Activated T-helper 1 cell treated with anti-CD3 and anti-CD28 coated beads, Interleukin-12 subunit alpha, Interleukin-12 subunit beta, Interleukin-2, Interleukin-4 antibody, amounts not matched to agents 30 ng/mL and 10 ng/mL and 1 ng/mL, durations not matched to agents 14 hours and 24 hours and 36 hours (primary cell): ENCODE data around the gene SMAD3. TPM values are rescaled to one million over a fixed set of nuclear protein-coding genes. Genes with fewer than 3 reads are reported as not detected.

Experiments
- DNase-seq: peaks from one replicate; pipeline ENCODE4 v3.0.0; 2021; ENCODE audit warnings: low spot score
- H3K27ac Mint-ChIP-seq: one replicate; pipeline ENCODE4 v1.8.0; 2021; ENCODE audit warnings: mild to moderate bottlenecking, mixed read lengths
- H3K27me3 Mint-ChIP-seq: one replicate; pipeline ENCODE4 v1.8.0; 2022; ENCODE audit warnings: mild to moderate bottlenecking, moderate library complexity, mixed read lengths; ENCODE audit not compliant: insufficient read depth
- H3K36me3 Mint-ChIP-seq: one replicate; pipeline ENCODE4 v1.8.0; 2021; ENCODE audit warnings: low read depth, mixed read lengths
- H3K4me1 Mint-ChIP-seq: one replicate; pipeline ENCODE4 v1.8.0; 2021; ENCODE audit warnings: low read depth, mixed read lengths
- H3K4me3 Mint-ChIP-seq: one replicate; pipeline ENCODE4 v1.8.0; 2021; ENCODE audit warnings: mild to moderate bottlenecking, moderate library complexity, mixed read lengths
- H3K9me3 Mint-ChIP-seq: one replicate; pipeline ENCODE4 v1.8.0; 2021; ENCODE audit warnings: mixed read lengths
- intact Hi-C: fragments of 100-400 bp; cut with micrococcal nuclease; formaldehyde crosslinking; loops from one replicate; pipeline ENCODE4 v1.15.1; 2024
- total RNA-seq: library from RNA; stranded (reverse); gene quantifications from 2 replicates; pipeline ENCODE4 v1.2.3, GENCODE V29; 2022

Gene SMAD3
- total RNA-seq, 1 donor from 2014 or later: 80.4 TPM

- Mint-ChIP-seq H3K9me3 (no peaks in the 10 kb centered on the region), H3K36me3 (peaks cover 66% of the 10 kb centered on the region), H3K4me3 (peak overlapping the region; percentile 29), H3K27me3 (no peaks in the 10 kb centered on the region), H3K4me1 (peaks cover 83% of the 10 kb centered on the region), H3K27ac (peak overlapping the region; percentile 83)
- DNase-seq: no peak
- intact Hi-C loops: loop anchor here (2.0 kb wide), 5 partner anchors 24 to 228 kb away; no protein-coding TSS in a partner anchor
Measured at GRCh38 chr15:67174446-67174845, 109.0 kb downstream of the SMAD3 start.

- Mint-ChIP-seq H3K4me3 (peak overlapping the region; percentile 54), H3K4me1 (peaks cover 85% of the 10 kb centered on the region), H3K36me3 (peaks cover 70% of the 10 kb centered on the region), H3K27ac (peak overlapping the region; percentile 83), H3K27me3 (no peaks in the 10 kb centered on the region), H3K9me3 (no peaks in the 10 kb centered on the region)
- intact Hi-C loops: loop anchor here (2.0 kb wide), 5 partner anchors 24 to 228 kb away; no protein-coding TSS in a partner anchor
- no peak for DNase-seq
Measured at GRCh38 chr15:67174864-67175573, 109.6 kb downstream of the SMAD3 start.

- peaks cover 82% of the 10 kb centered on the region for H3K4me1 Mint-ChIP-seq
- peaks cover 66% of the 10 kb centered on the region for H3K36me3 Mint-ChIP-seq
- peak overlapping the region; percentile 83 for H3K27ac Mint-ChIP-seq
- no peaks in the 10 kb centered on the region for H3K9me3 Mint-ChIP-seq
- peak overlapping the region; percentile 31 for H3K4me3 Mint-ChIP-seq
- intact Hi-C loops: loop anchor here (2.0 kb wide), 5 partner anchors 25 to 229 kb away; no protein-coding TSS in a partner anchor
- H3K27me3 Mint-ChIP-seq: no peaks in the 10 kb centered on the region
- no peak for DNase-seq
Measured at GRCh38 chr15:67175643-67176071, 110.3 kb downstream of the SMAD3 start.

- H3K9me3 Mint-ChIP-seq: no peaks in the 10 kb centered on the region
- peaks cover 62% of the 10 kb centered on the region for H3K36me3 Mint-ChIP-seq
- intact Hi-C loops: no loop called here
- H3K4me1 Mint-ChIP-seq: peaks cover 77% of the 10 kb centered on the region
- H3K27ac Mint-ChIP-seq: peak overlapping the region; percentile 83
- no peak for DNase-seq
- no peaks in the 10 kb centered on the region for H3K27me3 Mint-ChIP-seq
- no peak overlapping the region for H3K4me3 Mint-ChIP-seq
Measured at GRCh38 chr15:67176195-67176971, 111.0 kb downstream of the SMAD3 start.

- Mint-ChIP-seq H3K27me3 (no peaks in the 10 kb centered on the region), H3K9me3 (no peaks in the 10 kb centered on the region), H3K4me1 (peaks cover 64% of the 10 kb centered on the region), H3K36me3 (peaks cover 57% of the 10 kb centered on the region), H3K4me3 (no peak overlapping the region), H3K27ac (no peak overlapping the region)
- intact Hi-C loops: no loop called here
- no peak for DNase-seq
Measured at GRCh38 chr15:67177752-67178151, 112.3 kb downstream of the SMAD3 start.

- Mint-ChIP-seq H3K4me3 (no peak overlapping the region), H3K27me3 (no peaks in the 10 kb centered on the region), H3K4me1 (peaks cover 54% of the 10 kb centered on the region), H3K36me3 (peaks cover 55% of the 10 kb centered on the region), H3K9me3 (no peaks in the 10 kb centered on the region), H3K27ac (peak overlapping the region; percentile 75)
- intact Hi-C loops: no loop called here
- no peak for DNase-seq
Measured at GRCh38 chr15:67178569-67179210, 113.3 kb downstream of the SMAD3 start.

- Mint-ChIP-seq H3K27me3 (no peaks in the 10 kb centered on the region), H3K27ac (peak overlapping the region; percentile 80), H3K4me3 (no peak overlapping the region), H3K9me3 (no peaks in the 10 kb centered on the region), H3K4me1 (peaks cover 46% of the 10 kb centered on the region), H3K36me3 (peaks cover 48% of the 10 kb centered on the region)
- intact Hi-C loops: no loop called here
- no peak for DNase-seq
Measured at GRCh38 chr15:67179411-67179995, 114.1 kb downstream of the SMAD3 start.

GRCh38 chr15:67180035-67180434 lies 114.6 kb downstream of the SMAD3 start:
- no peak for DNase-seq
- no peaks in the 10 kb centered on the region for H3K9me3 Mint-ChIP-seq
- peaks cover 46% of the 10 kb centered on the region for H3K36me3 Mint-ChIP-seq
- H3K4me3 Mint-ChIP-seq: no peak overlapping the region
- intact Hi-C loops: no loop called here
- peak overlapping the region; percentile 80 for H3K27ac Mint-ChIP-seq
- H3K4me1 Mint-ChIP-seq: peaks cover 41% of the 10 kb centered on the region
- H3K27me3 Mint-ChIP-seq: no peaks in the 10 kb centered on the region

GRCh38 chr15:67180514-67181191 lies 115.3 kb downstream of the SMAD3 start:
- H3K4me1 Mint-ChIP-seq: peaks cover 35% of the 10 kb centered on the region
- no peaks in the 10 kb centered on the region for H3K9me3 Mint-ChIP-seq
- no peak for DNase-seq
- H3K27me3 Mint-ChIP-seq: no peaks in the 10 kb centered on the region
- peaks cover 47% of the 10 kb centered on the region for H3K36me3 Mint-ChIP-seq
- H3K4me3 Mint-ChIP-seq: no peak overlapping the region
- no peak overlapping the region for H3K27ac Mint-ChIP-seq
- intact Hi-C loops: no loop called here

- DNase-seq: no peak
- no peaks in the 10 kb centered on the region for H3K27me3 Mint-ChIP-seq
- H3K4me1 Mint-ChIP-seq: peaks cover 33% of the 10 kb centered on the region
- H3K36me3 Mint-ChIP-seq: peaks cover 46% of the 10 kb centered on the region
- intact Hi-C loops: no loop called here
- H3K27ac Mint-ChIP-seq: peak overlapping the region; percentile 71
- no peaks in the 10 kb centered on the region for H3K9me3 Mint-ChIP-seq
- no peak overlapping the region for H3K4me3 Mint-ChIP-seq
Measured at GRCh38 chr15:67181221-67181639, 115.8 kb downstream of the SMAD3 start.

- peaks cover 48% of the 10 kb centered on the region for H3K36me3 Mint-ChIP-seq
- no peak for DNase-seq
- H3K9me3 Mint-ChIP-seq: no peaks in the 10 kb centered on the region
- no peak overlapping the region for H3K4me3 Mint-ChIP-seq
- intact Hi-C loops: no loop called here
- H3K4me1 Mint-ChIP-seq: peaks cover 19% of the 10 kb centered on the region
- peak overlapping the region; percentile 44 for H3K27ac Mint-ChIP-seq
- no peaks in the 10 kb centered on the region for H3K27me3 Mint-ChIP-seq
Measured at GRCh38 chr15:67183443-67184169, 118.2 kb downstream of the SMAD3 start.
